Activated CD8-positive, alpha-beta memory T cell treated with anti-CD3 and anti-CD28 coated beads for 48 hours (primary cell): ENCODE results near the gene DNAI1.
"Not testable (repeated sequence)": the region's sequence is repeated elsewhere in the genome, so short reads cannot be mapped to it uniquely, and the experiment has no call there.

Source experiments
- DNase-seq, 3 experiments: peaks; one replicate each; pipeline ENCODE4 v3.0.0-alpha.2; 2020; ENCODE audit warnings: low read depth in 2 of 3, low spot score in 2 of 3

The DNAI1 gene

DNA sequence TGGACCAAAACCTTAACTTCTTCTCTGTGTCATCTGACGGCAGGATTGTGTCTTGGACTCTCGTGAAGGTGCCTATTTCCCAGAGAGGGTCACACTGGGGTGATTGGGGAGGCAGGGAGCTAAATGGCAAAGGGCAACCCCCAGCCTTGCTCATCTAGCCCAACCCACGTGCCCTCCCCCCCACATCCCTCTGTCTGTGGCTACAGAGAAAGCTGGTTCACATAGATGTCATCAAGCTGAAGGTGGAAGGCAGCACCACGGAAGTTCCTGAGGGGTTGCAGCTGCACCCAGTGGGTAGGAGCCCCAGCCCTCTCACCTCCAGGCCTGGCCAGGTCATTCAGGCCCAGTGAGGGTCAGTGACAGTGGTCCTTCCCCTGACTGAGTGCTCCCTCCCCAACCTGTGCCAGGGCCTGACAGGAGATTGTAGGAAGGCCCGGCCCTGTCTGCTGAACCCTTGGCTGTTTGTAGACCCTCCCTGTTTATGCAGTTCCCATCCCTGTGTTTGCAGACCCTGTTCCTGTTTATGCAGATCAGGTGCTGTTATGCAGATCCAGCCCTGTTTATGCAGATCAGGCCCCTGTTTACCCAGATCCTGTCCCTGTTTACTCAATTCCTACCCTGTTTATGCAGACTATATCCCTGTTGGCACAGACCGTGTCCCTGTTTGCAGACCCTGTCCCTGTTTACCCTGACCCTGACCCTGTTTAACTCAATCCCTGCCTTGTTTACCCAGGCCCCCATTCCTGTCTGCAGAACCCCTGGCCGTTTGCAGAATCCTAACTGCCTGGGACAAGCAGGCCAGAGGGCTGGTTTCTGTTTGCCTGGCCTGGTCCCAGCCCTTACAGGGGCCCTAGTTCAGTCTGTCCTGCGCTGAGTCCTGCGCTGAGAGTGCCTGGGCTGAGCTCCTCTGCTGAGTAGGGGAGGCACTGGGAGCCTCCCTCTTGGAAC is 53.8 kb downstream of the DNAI1 start:
- no peak for DNase-seq

DNA sequence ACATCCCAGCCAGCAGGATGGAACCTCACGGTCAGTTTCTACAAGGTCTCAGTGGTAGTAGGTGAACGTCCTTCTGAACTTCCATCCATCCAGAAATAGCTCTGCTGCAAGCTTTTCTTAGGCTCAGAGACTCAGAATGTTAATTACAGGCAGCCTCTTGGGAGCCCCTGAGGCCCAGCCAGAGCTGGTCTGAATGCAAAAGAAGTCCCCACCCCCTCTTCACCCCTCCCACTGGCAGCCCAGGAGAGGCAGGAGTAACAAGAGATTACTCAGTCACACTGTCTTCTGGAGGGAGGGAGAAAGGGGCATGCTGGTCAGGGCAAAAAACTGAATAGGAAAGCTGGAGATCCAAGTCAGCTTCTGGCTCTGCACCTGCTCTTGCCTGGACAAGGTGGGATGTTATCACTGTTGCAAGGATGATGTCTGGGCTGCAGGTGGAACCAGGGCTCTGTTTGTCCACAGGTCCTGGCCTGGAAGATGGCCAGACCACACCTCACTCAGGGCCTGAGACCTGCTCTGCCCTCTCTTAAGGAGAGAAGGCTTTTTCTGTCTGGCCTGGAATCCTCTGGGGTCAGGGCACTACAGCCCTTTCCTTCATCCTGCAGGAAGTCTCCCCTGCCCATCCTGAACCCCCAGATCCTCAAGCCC is 55.1 kb downstream of the DNAI1 start:
- no peak for DNase-seq

DNA sequence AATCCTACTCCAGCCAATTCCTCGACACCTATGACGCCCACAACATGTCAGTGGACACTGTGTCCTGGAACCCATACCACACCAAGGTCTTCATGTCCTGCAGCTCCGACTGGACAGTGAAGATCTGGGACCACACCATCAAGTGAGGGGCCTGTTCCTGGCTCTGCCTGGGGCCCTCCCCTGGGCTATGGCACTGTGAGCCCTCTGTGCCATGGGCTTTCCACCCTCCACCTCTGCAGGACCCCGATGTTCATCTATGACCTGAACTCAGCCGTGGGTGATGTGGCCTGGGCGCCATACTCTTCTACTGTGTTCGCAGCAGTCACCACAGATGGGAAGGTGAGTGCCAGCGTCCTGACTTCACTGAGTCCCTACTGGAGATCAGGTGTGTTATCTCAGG is 55.8 kb downstream of the DNAI1 start:
- no peak for DNase-seq

GRCh38 chr9:34514816-34515215 is 56.2 kb downstream of the DNAI1 start:
- DNase-seq = no peak

- no peak for DNase-seq
Observed at GRCh38 chr9:34515959-34516358, 57.4 kb downstream of the DNAI1 start.

GRCh38 chr9:34517185-34517584 is 58.6 kb downstream of the DNAI1 start:
- no peak for DNase-seq

DNA sequence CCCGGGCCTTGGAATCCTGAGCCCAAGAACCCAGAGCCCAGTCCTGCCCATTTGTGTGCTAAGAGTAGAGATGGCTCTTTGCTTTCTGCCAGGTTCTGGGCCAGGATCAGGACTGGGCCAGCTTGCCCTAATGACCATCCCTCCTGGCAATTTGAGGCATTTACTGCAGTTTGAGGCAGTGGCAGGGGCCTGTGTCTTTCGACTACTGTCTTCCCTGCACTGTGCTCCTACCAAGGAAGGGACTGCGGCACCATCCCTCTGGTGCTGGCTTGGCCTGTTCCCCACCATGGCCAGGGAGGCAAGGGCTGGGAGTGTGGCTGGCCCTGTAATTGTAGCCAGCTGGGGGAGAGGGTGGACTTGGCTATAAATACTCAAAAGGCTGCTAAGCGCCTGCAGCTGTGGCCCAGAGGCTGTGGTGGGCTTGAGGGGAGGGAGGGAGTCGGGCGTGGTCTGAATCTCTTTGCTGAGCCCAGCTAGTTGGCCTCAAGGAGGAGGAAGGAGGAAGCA is 59.6 kb downstream of the DNAI1 start:
- DNase-seq = no peak

GRCh38 chr9:34518896-34519295 is 60.3 kb downstream of the DNAI1 start:
- no peak for DNase-seq

- DNase-seq = no peak
Observed at GRCh38 chr9:34519321-34520020, 60.9 kb downstream of the DNAI1 start.

DNA sequence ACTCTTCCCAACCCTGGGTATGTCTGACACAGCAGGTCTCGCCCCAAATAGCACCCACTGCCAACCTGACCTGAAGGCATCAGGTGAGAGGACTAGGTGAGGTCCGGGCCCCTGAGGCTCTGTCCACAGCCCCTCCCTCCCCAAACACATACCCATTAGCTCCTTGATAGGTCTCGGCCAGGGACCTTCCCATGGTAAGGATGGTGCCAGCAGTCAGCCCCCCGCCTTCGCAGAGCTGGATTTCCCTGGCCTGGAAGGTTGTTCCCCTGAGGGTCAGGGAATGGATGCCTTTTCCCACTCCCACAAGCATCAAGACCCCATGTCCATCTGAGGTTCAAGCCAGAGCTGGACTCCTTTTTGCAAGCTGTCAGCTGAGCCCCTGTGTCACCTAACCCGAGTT is 61.5 kb downstream of the DNAI1 start:
- no peak for DNase-seq

- DNase-seq = no peak
Observed at GRCh38 chr9:34520505-34521385, 62.1 kb downstream of the DNAI1 start.

GRCh38 chr9:34521406-34522045 is 62.9 kb downstream of the DNAI1 start:
- DNase-seq = no peak

GRCh38 chr9:34522091-34522887 is 63.7 kb downstream of the DNAI1 start:
- no peak for DNase-seq

GRCh38 chr9:34522971-34523797 is 64.6 kb downstream of the DNAI1 start, which contains the start of gene ENHO:
Gene ENHO, minus strand, starts transcription at chr9:34522990. Its CDS starts 1,295 bp downstream, at chr9:34521695.
- DNase-seq = peak; percentile 59 to 84 (median 82)

DNA sequence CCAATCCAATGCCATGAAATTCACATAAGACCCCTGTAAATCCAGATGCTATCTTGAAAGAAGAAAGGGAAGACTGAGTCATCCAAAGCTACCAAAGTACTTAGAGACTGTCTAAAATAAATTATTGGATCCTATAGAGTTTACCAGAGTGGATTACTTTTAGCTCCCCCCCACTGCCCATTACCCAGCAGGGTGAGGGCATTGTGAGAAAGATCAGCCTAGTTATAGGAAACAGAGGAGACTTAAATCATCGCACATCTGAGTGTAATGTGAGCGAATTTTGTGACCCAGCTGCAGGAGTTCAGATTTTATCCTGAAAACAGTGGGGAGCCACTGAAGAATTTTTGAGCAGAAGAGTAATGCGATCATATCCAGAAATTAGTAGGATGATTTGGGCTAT is 65.7 kb downstream of the DNAI1 start:
- DNase-seq = no peak

GRCh38 chr9:34526026-34526425 is 67.4 kb downstream of the DNAI1 start:
- DNase-seq = no peak

DNA sequence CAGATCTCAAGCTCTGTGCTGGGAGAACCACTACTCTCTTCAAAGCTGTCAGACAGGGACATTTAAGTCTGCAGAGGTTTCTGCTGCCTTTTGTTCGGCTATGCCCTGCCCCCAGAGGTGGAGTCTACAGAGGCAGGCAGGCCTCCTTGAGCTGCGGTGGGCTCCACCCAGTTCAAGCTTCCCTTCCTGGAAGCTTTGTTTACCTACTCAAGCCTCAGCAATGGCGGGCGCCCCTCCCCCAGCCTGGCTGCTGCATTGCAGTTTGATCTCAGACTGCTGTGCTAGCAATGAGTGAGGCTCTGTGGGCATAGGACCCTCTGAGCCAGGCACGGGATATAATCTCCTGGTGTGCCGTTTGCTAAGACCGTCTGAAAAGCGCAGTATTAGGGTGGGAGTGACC is 73.4 kb downstream of the DNAI1 start:
- not testable (repeated sequence) for DNase-seq

DNA sequence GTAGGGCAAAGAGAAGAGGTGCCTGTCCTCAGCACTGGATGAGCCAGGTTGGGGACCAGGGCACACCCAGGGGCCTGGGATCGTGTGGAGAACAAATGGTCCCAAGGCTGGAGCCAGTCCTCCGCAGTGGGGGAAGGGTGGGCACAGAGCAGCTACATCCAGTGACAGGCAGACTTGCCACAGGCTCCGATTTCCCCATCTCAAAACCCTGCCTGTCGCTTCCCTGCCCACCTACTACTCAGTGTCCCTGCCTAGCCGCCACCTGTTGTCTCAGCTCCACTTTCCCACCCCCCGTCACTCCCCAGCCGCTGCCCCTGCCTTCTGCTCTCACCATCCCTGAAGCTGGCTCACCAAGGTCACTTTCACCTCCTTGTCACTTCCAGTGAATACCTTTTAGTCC is 78.1 kb downstream of the DNAI1 start:
- no peak for DNase-seq
